Measurements from ENCODE around the gene SCMH1.

SCMH1 gene

DNA sequence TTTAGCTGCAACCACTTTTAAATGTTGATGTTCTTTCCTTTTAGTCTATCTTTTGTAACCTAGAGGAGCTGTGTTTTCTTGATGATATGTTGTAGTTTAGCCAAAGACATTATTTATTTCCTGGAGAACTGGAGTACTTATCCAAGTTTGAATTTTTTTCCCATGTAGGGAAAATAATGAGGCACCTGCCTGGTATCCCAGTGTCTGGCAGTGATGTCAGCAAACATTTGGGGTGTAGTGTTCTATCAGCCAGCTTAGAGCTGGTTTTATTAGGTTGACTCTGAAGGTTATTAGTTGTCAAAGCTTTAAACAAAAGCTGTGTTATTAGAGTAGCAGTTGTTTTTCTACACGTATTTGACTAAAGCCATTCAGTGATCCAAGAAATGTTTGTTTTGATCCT, 259.4 kb downstream of the SCMH1 start:
- TF ChIP-seq, protein P1, sequence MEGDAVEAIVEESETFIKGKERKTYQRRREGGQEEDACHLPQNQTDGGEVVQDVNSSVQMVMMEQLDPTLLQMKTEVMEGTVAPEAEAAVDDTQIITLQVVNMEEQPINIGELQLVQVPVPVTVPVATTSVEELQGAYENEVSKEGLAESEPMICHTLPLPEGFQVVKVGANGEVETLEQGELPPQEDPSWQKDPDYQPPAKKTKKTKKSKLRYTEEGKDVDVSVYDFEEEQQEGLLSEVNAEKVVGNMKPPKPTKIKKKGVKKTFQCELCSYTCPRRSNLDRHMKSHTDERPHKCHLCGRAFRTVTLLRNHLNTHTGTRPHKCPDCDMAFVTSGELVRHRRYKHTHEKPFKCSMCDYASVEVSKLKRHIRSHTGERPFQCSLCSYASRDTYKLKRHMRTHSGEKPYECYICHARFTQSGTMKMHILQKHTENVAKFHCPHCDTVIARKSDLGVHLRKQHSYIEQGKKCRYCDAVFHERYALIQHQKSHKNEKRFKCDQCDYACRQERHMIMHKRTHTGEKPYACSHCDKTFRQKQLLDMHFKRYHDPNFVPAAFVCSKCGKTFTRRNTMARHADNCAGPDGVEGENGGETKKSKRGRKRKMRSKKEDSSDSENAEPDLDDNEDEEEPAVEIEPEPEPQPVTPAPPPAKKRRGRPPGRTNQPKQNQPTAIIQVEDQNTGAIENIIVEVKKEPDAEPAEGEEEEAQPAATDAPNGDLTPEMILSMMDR (IDR thresholded peaks at IDR 0.05; ENCODE audit: extremely low read depth, missing control alignments), result no peak
- no peak for DNase-seq (ENCODE audit: low spot score)

DNA sequence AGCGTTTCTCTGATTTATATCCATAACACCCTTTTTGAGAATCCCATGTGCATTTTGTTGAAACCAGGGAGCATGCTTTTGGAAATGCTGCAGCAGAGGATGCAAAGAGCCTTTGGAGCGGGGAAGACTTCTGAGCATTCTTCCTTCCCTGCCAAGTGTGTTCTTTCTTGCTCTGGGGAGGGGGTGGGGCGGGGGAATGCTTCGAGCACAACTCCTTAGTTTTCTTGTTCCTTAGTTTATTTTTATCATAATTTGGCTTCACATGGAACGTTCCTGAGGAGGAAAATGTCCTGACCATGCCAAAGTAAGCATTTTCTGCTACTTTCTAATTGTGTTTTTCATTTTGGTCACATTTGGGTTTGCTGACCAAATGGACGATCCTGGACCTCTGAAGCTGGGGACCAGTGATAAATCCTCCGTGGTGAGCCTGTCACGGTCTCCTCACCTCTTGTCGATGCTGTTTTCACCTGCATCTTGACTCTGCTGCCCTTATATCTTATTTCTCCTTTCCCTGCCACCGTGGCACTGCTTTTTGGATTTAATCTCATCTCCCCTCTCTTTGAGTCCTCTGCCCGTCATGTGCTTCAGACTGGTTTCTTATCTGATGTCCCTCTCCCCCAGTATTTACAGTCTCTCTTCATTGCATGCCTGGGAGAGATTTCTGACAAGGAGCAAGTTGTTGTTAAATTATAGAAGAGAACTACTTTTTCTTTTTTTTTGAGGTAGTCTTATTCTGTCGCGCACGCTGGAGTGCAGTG, 260.2 kb downstream of the SCMH1 start:
- no peak for DNase-seq (ENCODE audit: low spot score)
- TF ChIP-seq, protein P1 (IDR thresholded peaks at IDR 0.05; ENCODE audit: extremely low read depth, missing control alignments), result no peak

DNA sequence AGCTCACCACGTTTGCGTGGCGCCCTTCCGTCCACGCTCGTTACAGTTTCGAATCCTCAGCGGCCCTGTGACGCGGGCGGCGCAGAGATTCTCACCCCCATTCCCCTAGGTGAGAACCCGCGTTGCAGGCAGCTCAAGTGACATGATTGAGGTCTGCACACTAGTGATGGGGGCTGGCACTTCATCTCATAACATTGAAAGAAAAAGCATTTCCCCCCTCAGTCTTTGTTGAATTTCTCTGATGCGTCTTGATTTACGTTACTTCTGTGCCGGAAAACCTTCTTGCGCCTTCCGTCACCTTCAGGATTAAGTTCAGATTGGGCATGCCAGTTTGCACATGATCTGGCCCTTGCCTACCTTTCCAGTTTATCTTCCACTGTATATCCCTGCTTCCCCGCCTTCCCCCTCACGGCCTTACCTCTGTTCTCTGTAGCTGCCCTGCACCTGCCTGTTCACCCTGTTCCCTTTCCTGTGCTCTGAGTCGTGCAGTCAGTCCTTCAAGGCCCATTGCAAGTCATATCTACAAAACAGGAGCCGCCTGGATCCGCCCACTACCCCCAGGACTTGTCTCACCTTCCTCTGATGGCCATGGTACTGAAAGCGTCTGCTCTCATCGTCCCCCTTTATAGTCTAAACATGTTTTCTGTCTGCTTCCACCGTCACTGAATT, 261.5 kb downstream of the SCMH1 start:
- TF ChIP-seq, protein P1 (IDR thresholded peaks at IDR 0.05; ENCODE audit: extremely low read depth, missing control alignments), result no peak
- peak; percentile 55 for DNase-seq (ENCODE audit: low spot score)

- TF ChIP-seq, protein P1 (IDR thresholded peaks at IDR 0.05; ENCODE audit: extremely low read depth, missing control alignments), result no peak
- no peak for DNase-seq (ENCODE audit: low spot score)
Observed at GRCh38 chr1:40980068-40980452, 262.0 kb downstream of the SCMH1 start.

DNA sequence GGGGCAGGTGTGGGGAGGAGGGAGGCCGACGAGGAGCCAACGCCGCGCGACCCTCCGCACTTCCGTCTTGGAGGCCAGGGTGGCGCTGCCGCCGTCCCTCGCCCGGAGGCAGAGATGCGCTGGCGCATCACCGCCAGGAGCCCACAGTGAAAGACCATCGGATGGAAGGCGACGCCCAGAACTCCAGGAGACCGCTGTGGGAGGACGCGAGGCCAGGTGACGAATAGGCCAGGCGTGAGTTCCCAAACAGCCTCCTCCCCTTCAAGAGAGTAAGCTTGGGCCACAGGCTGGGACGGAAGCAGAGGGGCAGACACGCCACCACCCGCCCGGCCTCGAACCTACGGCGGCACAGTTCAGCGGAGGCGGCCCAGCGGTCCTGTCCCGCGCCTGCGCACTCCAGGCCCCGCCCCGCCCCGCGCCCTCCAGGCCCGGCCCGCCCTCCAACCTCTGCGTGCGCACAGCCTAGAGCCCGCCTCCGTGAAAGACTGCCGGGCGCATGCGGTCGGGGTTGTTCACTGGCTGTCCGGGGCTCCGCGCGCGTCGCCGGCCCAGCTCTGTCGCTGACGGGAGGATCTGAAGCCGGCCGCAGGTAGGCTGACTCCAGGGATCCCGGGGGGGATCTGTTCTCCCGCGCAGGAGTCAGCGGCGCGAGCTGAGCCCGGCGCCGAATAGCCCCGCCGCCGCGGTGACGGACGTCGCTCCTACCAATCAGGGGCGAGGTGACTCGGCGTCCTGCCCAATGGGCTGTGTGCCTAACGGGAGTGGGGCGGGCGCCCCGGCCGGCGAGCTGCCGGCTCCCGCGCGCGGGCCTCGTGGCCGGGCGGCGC, 262.7 kb downstream of the SCMH1 start, which contains the start of gene CTPS1:
Gene CTPS1 (plus strand): TSS at position 456 of the 827 bp plus-strand sequence. CDS start 3,595 bp downstream, outside the sequence.
- peak; percentile 100 for DNase-seq (ENCODE audit: low spot score)
- TF ChIP-seq, protein P1 (IDR thresholded peaks at IDR 0.05; ENCODE audit: extremely low read depth, missing control alignments), result peak; percentile 16

DNA sequence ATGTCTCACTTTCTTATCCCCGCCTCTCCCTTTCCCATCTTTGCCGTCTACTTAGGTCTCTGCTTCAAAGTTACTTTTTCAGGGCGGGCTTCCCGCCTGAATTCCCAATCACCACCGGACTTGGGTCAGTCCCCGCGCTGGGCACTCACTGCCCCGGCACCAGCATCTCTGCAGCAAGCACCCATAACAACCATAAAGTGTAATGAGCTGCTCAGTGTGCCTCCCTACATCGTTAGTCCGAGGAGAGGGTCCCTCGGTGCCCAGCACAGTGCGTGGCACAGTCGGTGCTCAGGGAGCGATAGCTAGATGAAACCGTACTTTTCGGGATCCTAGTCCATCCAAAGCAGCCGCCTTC, 263.2 kb downstream of the SCMH1 start:
- DNase-seq (ENCODE audit: low spot score), result no peak
- TF ChIP-seq, protein P1 (IDR thresholded peaks at IDR 0.05; ENCODE audit: extremely low read depth, missing control alignments), result no peak
